Calu3 (cell line): ENCODE data around the gene GPATCH4. TPM values are rescaled to one million over a fixed set of nuclear protein-coding genes. Genes with fewer than 3 reads are reported as not detected.

Experiments used
- BruUV-seq: library from RNA; stranded (reverse); fragments of 400-500 nt; replicated peaks from 2 replicates; lab custom pipeline; 2021; lab: Mats Ljungman, UMichigan
- CTCF ChIA-PET: fragments of 300-600 bp; sonication (Branson Sonifier 250); formaldehyde crosslinking; loops from one replicate; lab custom pipeline; 2022; ENCODE audit warnings: antibody characterized with exemption; lab: Charles Lee
- DNase-seq: peaks from one replicate; pipeline ENCODE4 v3.0.0; 2022
- H3K27ac Mint-ChIP-seq: one replicate; pipeline ENCODE4 v1.8.0; 2022; ENCODE audit warnings: mixed read lengths; ENCODE audit not compliant: unreplicated experiment
- H3K27me3 Mint-ChIP-seq: one replicate; pipeline ENCODE4 v1.8.0; 2022; ENCODE audit warnings: mixed read lengths; ENCODE audit not compliant: unreplicated experiment
- H3K36me3 Mint-ChIP-seq: one replicate; pipeline ENCODE4 v1.8.0; 2022; ENCODE audit warnings: mild to moderate bottlenecking, moderate library complexity, mixed read lengths; ENCODE audit not compliant: insufficient read depth, unreplicated experiment
- H3K4me1 Mint-ChIP-seq: one replicate; pipeline ENCODE4 v1.8.0; 2022; ENCODE audit warnings: mild to moderate bottlenecking, low read depth, mixed read lengths; ENCODE audit not compliant: unreplicated experiment
- H3K4me3 Mint-ChIP-seq: one replicate; pipeline ENCODE4 v1.8.0; 2022; ENCODE audit warnings: mild to moderate bottlenecking, low read depth, moderate library complexity, mixed read lengths; ENCODE audit not compliant: unreplicated experiment
- H3K9me3 Mint-ChIP-seq: one replicate; pipeline ENCODE4 v1.8.0; 2022; ENCODE audit warnings: low read depth, mixed read lengths; ENCODE audit not compliant: unreplicated experiment
- CTCF ChIP-seq: fragments of 200-600 bp; IDR thresholded peaks from one replicate; pipeline ENCODE4 v1.8.0; 2022; ENCODE audit warnings: antibody characterized with exemption; ENCODE audit not compliant: unreplicated experiment
- intact Hi-C: fragments of 100-400 bp; cut with micrococcal nuclease; formaldehyde crosslinking; loops from one replicate; pipeline ENCODE4 v1.10.0; 2022; ENCODE audit not compliant: unreplicated experiment
- total RNA-seq: library from RNA; stranded (reverse); gene quantifications from 2 replicates; pipeline ENCODE4 v1.2.3, GENCODE V29; 2022

GPATCH4 gene
- total RNA-seq, 1 experiment from 2014 or later: 52.4 TPM

- no peaks in the 10 kb centered on the region for H3K4me1 Mint-ChIP-seq
- H3K27ac Mint-ChIP-seq: no peak overlapping the region
- no peak for TF ChIP-seq CTCF
- H3K9me3 Mint-ChIP-seq: no peaks in the 10 kb centered on the region
- intact Hi-C loops: no loop called here
- CTCF ChIA-PET: interaction anchor here (0.6 kb wide), 1 partner anchor 84 kb away, joined by 6 read pairs; the partner anchor contains the start of gene METTL25B
- H3K36me3 Mint-ChIP-seq: peaks cover 79% of the 10 kb centered on the region
- no peak overlapping the region for H3K4me3 Mint-ChIP-seq
- H3K27me3 Mint-ChIP-seq: no peaks in the 10 kb centered on the region
- DNase-seq: no peak
- BruUV-seq: no TSS peak
Measured at GRCh38 chr1:156644146-156644545, 42.9 kb upstream of the GPATCH4 start.

- CTCF ChIA-PET: interaction anchor here (0.6 to 1.2 kb wide), 2 partner anchors 20 to 84 kb away, joined by 5 to 6 read pairs; partner anchors contain the start of gene METTL25B
- Mint-ChIP-seq H3K9me3 (no peaks in the 10 kb centered on the region), H3K27me3 (no peaks in the 10 kb centered on the region), H3K36me3 (peaks cover 80% of the 10 kb centered on the region), H3K4me3 (no peak overlapping the region), H3K4me1 (no peaks in the 10 kb centered on the region), H3K27ac (no peak overlapping the region)
- BruUV-seq: no TSS peak
- no peak for TF ChIP-seq CTCF
- intact Hi-C loops: no loop called here
- DNase-seq: no peak
Measured at GRCh38 chr1:156643778-156644092, 42.5 kb upstream of the GPATCH4 start.

- no peak for DNase-seq
- Mint-ChIP-seq H3K27ac (no peak overlapping the region), H3K4me3 (no peak overlapping the region), H3K9me3 (no peaks in the 10 kb centered on the region), H3K36me3 (peaks cover 83% of the 10 kb centered on the region), H3K27me3 (no peaks in the 10 kb centered on the region), H3K4me1 (no peaks in the 10 kb centered on the region)
- TF ChIP-seq CTCF: no peak
- intact Hi-C loops: no loop called here
- CTCF ChIA-PET: interaction anchor here (0.6 to 1.2 kb wide), 4 partner anchors 17 to 66 kb away, joined by 3 to 5 read pairs (median 4); no protein-coding TSS in a partner anchor
- BruUV-seq: no TSS peak
Measured at GRCh38 chr1:156643049-156643777, 41.9 kb upstream of the GPATCH4 start.

GRCh38 chr1:156642265-156643048 is 41.2 kb upstream of the GPATCH4 start:
- BruUV-seq: no TSS peak
- peaks cover 81% of the 10 kb centered on the region for H3K36me3 Mint-ChIP-seq
- no peak for DNase-seq
- no peaks in the 10 kb centered on the region for H3K9me3 Mint-ChIP-seq
- no peaks in the 10 kb centered on the region for H3K27me3 Mint-ChIP-seq
- no peaks in the 10 kb centered on the region for H3K4me1 Mint-ChIP-seq
- no peak overlapping the region for H3K27ac Mint-ChIP-seq
- intact Hi-C loops: no loop called here
- TF ChIP-seq CTCF: no peak
- CTCF ChIA-PET: interaction anchor here (0.6 to 1.2 kb wide), 4 partner anchors 16 to 66 kb away, joined by 3 to 5 read pairs (median 4); no protein-coding TSS in a partner anchor
- H3K4me3 Mint-ChIP-seq: no peak overlapping the region
